Trophoblast cell (in vitro differentiated cells and primary cell): ENCODE data around the gene ASH1L.
"Not testable (repeated sequence)": the region's sequence is repeated elsewhere in the genome, so short reads cannot be mapped to it uniquely, and the experiment has no call there.

Experiments
- DNase-seq, 2 donors: peaks; one replicate each; pipeline ENCODE4 v3.0.0-alpha.2; 2016
- H2AFZ ChIP-seq: 2 replicates; pipeline ENCODE4 v1.6.1; 2013; ENCODE audit warnings: low read length, moderate library complexity, mild to moderate bottlenecking; ENCODE audit not compliant: insufficient read depth, poor library complexity
- H2AK5ac ChIP-seq: 2 replicates; pipeline ENCODE4 v1.6.1; 2013; ENCODE audit warnings: mild to moderate bottlenecking, low read length
- H2BK120ac ChIP-seq: 2 replicates; pipeline ENCODE4 v1.6.1; 2013; ENCODE audit warnings: low read length, mild to moderate bottlenecking, moderate library complexity; ENCODE audit not compliant: insufficient read depth, poor library complexity
- H2BK12ac ChIP-seq: 2 replicates; pipeline ENCODE4 v1.6.1; 2013; ENCODE audit warnings: mild to moderate bottlenecking, low read length, moderate library complexity
- H2BK5ac ChIP-seq: 2 replicates; pipeline ENCODE4 v1.6.1; 2013; ENCODE audit warnings: low read length, low read depth, moderate library complexity, mild to moderate bottlenecking; ENCODE audit not compliant: poor library complexity
- H3K14ac ChIP-seq: 2 replicates; pipeline ENCODE4 v1.6.1; 2013; ENCODE audit warnings: mild to moderate bottlenecking, low read length
- H3K18ac ChIP-seq: 2 replicates; pipeline ENCODE4 v1.6.1; 2013; ENCODE audit warnings: mild to moderate bottlenecking, low read length
- H3K23ac ChIP-seq: 2 replicates; pipeline ENCODE4 v1.6.1; 2013; ENCODE audit warnings: low read length
- H3K27ac ChIP-seq: 2 replicates; pipeline ENCODE4 v1.5.1; 2013; ENCODE audit warnings: low read depth, mild to moderate bottlenecking, inconsistent platforms, low read length, moderate library complexity
- H3K27me3 ChIP-seq: 2 replicates; pipeline ENCODE4 v1.6.1; 2013; ENCODE audit warnings: inconsistent platforms, mild to moderate bottlenecking, low read length, moderate library complexity; ENCODE audit not compliant: insufficient read depth
- H3K36me3 ChIP-seq, 2 experiments: 1 replicate in 1 of 2; 2 replicates in 1 of 2; pipeline ENCODE4 v1.6.1; 2013; ENCODE audit warnings: low read length in 2 of 2, mild to moderate bottlenecking in 2 of 2, moderate library complexity in 1 of 2; ENCODE audit not compliant: insufficient read depth in 2 of 2, control insufficient read depth in 1 of 2
- H3K4ac ChIP-seq: 2 replicates; pipeline ENCODE4 v1.6.1; 2013; ENCODE audit warnings: low read depth, mild to moderate bottlenecking, low read length, moderate library complexity
- H3K4me1 ChIP-seq, 2 experiments: 1 replicate in 1 of 2; 2 replicates in 1 of 2; pipeline ENCODE4 v1.6.1; 2013; ENCODE audit warnings: low read length in 2 of 2, mild to moderate bottlenecking in 2 of 2, moderate library complexity in 1 of 2; ENCODE audit not compliant: insufficient read depth in 2 of 2, control insufficient read depth in 1 of 2
- H3K4me2 ChIP-seq: 2 replicates; pipeline ENCODE4 v1.6.1; 2013; ENCODE audit warnings: inconsistent platforms, mild to moderate bottlenecking, low read length, moderate library complexity
- H3K4me3 ChIP-seq: 2 replicates; pipeline ENCODE4 v1.5.1; 2013; ENCODE audit warnings: mild to moderate bottlenecking, low read depth, low read length, inconsistent platforms
- H3K79me1 ChIP-seq: one replicate; pipeline ENCODE4 v1.6.1; 2013; ENCODE audit warnings: low read length
- H3K79me2 ChIP-seq: 2 replicates; pipeline ENCODE4 v1.6.1; 2013; ENCODE audit warnings: low read length, mild to moderate bottlenecking; ENCODE audit not compliant: control insufficient read depth, insufficient read depth, poor library complexity
- H3K9ac ChIP-seq: 2 replicates; pipeline ENCODE4 v1.6.1; 2013; ENCODE audit warnings: mild to moderate bottlenecking, low read length
- H3K9me3 ChIP-seq: 2 replicates; pipeline ENCODE4 v1.6.1; 2013; ENCODE audit warnings: low read depth, mild to moderate bottlenecking, control low read depth, inconsistent platforms, low read length; ENCODE audit not compliant: insufficient read depth
- H4K12ac ChIP-seq: 2 replicates; pipeline ENCODE4 v1.6.1; 2013; ENCODE audit warnings: low read depth, mild to moderate bottlenecking, low read length, moderate library complexity
- H4K8ac ChIP-seq: 2 replicates; pipeline ENCODE4 v1.6.1; 2013; ENCODE audit warnings: low read depth, mild to moderate bottlenecking, low read length, moderate library complexity
- H4K91ac ChIP-seq: one replicate; pipeline ENCODE4 v1.6.1; 2013; ENCODE audit warnings: low read depth, mild to moderate bottlenecking, low read length, moderate library complexity
- WGBS: extraction: QIAGEN DNeasy Blood & Tissue Kit; methylation state at CpG from one replicate; pipeline ENCODE4 v1.1.7; 2013; ENCODE audit warnings: missing lambda C conversion rate; ENCODE audit not compliant: insufficient read length, insufficient coverage; ENCODE audit errors: extremely low coverage; 5-methylcytosine and 5-hydroxymethylcytosine counted together

ASH1L gene

DNA sequence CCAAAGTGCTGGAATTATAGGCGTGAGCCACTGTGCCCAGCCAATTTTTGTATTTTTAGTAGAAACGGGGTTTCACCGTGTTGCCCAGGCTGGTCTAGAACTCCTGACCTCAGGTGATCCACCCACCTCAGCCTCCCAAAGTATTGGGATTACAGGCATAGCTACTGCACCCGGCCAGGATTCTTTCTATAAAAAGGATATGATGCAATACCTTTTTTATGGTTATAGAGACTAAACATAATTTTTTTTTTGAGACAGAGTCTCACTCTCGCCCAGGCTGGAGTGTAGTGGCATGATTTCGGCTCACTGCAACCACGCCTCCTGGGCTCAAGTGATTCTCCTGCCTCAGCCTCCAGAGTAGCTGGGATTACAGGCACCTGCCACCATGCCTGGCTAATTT lies 233.7 kb downstream of the ASH1L start:
- H2AFZ ChIP-seq, DNase-seq, H3K4me1 ChIP-seq, H3K4me3 ChIP-seq, H2BK12ac ChIP-seq, H3K9ac ChIP-seq, H4K91ac ChIP-seq, H3K4ac ChIP-seq, H3K27me3 ChIP-seq, H2BK120ac ChIP-seq, H3K9me3 ChIP-seq, H2AK5ac ChIP-seq, H4K12ac ChIP-seq, H3K4me2 ChIP-seq, H3K18ac ChIP-seq, H2BK5ac ChIP-seq, H4K8ac ChIP-seq, H3K79me2 ChIP-seq, H3K27ac ChIP-seq, H3K23ac ChIP-seq, H3K14ac ChIP-seq: not testable (repeated sequence)
- Histone ChIP-seq H3K79me1 (peaks cover 12% of the 10 kb centered on the region), H3K36me3 (peaks cover 33 to 36% of the 10 kb centered on the region in 2 experiments)
- WGBS, result no CpG with 5 or more reads among the region's 7 CpGs

DNA sequence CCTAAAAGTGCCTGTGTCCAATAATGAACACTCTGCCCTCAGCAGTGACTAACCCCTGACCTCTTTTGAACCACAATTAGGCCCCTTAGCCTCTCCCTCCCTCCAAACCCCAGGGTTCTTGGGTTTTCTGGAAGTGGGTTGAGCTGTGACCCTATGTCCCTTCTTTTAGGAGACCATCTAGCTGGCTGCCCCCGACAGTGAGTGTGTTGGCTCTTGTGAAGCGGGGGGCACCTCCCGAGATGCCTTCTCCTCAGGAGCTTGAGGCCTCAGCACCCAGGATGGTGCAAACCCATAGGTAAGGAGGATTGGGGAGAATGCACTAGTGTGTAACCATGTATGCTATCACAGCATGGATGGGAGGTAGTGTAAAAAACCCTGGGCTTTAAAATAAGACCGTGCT lies 234.6 kb downstream of the ASH1L start:
- Histone ChIP-seq H2AFZ (no peak overlapping the region), H3K14ac (no peak overlapping the region), H3K18ac (peak overlapping the region; percentile 48), H2AK5ac (no peak overlapping the region), H4K12ac (no peak overlapping the region), H3K79me1 (peaks cover 18% of the 10 kb centered on the region), H3K4me2 (no peak overlapping the region), H2BK120ac (no peak overlapping the region), H2BK12ac (no peak overlapping the region), H3K23ac (no peak overlapping the region), H4K8ac (no peak overlapping the region), H3K79me2 (peaks cover 12% of the 10 kb centered on the region), H3K27ac (no peak overlapping the region), H4K91ac (no peak overlapping the region), H3K36me3 (peaks cover 33 to 36% of the 10 kb centered on the region in 2 experiments), H3K4me3 (no peak overlapping the region), H3K9ac (no peak overlapping the region), H3K4me1 (peaks cover 6 to 8% of the 10 kb centered on the region in 2 experiments), H3K9me3 (no peaks in the 10 kb centered on the region), H2BK5ac (no peak overlapping the region), H3K27me3 (no peaks in the 10 kb centered on the region), H3K4ac (no peak overlapping the region)
- WGBS, result no CpG with 5 or more reads among the region's 4 CpGs
- DNase-seq, result no peak

DNA sequence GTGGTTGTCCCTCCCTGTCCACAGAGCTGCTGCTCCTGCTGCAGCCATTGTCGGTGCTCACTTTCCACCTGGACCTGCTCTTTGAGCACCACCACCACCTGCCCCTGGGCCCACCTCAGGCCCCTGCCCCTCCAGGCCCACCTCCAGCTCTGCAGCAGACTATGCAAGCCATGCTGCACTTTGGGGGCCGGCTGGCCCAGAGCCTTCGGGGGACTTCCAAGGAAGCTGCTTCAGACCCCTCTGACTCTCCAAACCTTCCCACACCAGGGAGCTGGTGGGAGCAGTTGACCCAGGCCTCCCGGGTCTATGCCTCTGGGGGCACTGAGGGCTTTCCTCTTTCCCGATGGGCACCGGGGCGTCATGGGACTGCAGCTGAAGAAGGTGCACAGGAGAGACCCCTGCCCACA lies 236.0 kb downstream of the ASH1L start:
- H3K23ac ChIP-seq, result no peak overlapping the region
- no peak overlapping the region for H4K91ac ChIP-seq
- H3K27me3 ChIP-seq, result no peaks in the 10 kb centered on the region
- no peak overlapping the region for H3K14ac ChIP-seq
- H3K9me3 ChIP-seq, result no peaks in the 10 kb centered on the region
- no CpG with 5 or more reads among the region's 7 CpGs for WGBS
- H2BK12ac ChIP-seq, result no peak overlapping the region
- no peak overlapping the region for H3K9ac ChIP-seq
- H3K4me2 ChIP-seq, result no peak overlapping the region
- DNase-seq, result no peak
- H2BK5ac ChIP-seq, result no peak overlapping the region
- H4K8ac ChIP-seq, result no peak overlapping the region
- H3K79me1 ChIP-seq, result peaks cover 18% of the 10 kb centered on the region
- no peak overlapping the region for H3K4me3 ChIP-seq
- H3K18ac ChIP-seq, result no peak overlapping the region
- H3K4me1 ChIP-seq, result peaks cover 6 to 14% of the 10 kb centered on the region in 2 experiments
- H2AK5ac ChIP-seq, result no peak overlapping the region
- no peak overlapping the region for H4K12ac ChIP-seq
- H3K36me3 ChIP-seq, result peaks cover 36 to 38% of the 10 kb centered on the region in 2 experiments
- H3K27ac ChIP-seq, result no peak overlapping the region
- no peak overlapping the region for H2BK120ac ChIP-seq
- no peak overlapping the region for H2AFZ ChIP-seq
- peaks cover 14% of the 10 kb centered on the region for H3K79me2 ChIP-seq
- no peak overlapping the region for H3K4ac ChIP-seq

DNA sequence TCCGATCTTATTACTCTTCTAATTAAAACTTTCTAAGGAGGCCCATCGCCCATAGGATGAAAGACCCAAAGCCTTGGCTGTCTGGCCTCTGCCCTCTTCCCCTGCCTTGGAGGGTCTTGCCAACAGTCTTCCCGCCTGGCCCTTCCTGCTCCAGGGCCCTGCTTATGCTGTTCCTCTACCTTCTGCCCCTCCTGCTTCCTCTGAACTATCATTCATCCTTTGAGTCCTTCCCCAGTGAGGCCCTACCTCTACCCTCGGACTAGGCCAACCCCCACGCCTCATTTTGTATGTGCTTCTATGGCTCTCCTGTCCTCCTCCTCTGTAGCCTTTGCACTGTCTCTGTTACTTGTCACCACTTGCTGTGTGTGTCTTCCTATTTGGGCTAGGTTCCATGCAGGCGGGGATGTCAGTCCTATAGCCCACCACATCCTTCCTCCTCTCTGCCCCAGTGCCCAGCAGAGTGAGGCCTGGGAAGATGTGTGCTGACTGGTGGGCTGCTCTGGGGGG lies 236.5 kb downstream of the ASH1L start:
- no CpG with 5 or more reads among the region's 6 CpGs for WGBS
- Histone ChIP-seq H3K4me1 (peaks cover 6 to 16% of the 10 kb centered on the region in 2 experiments), H3K79me1 (peaks cover 18% of the 10 kb centered on the region), H2BK5ac (no peak overlapping the region), H3K79me2 (peaks cover 14% of the 10 kb centered on the region), H3K9me3 (no peaks in the 10 kb centered on the region), H4K8ac (no peak overlapping the region), H3K27me3 (no peaks in the 10 kb centered on the region), H3K23ac (peak overlapping the region; percentile 31), H4K12ac (no peak overlapping the region), H3K4ac (no peak overlapping the region), H3K36me3 (peaks cover 38 to 40% of the 10 kb centered on the region in 2 experiments), H2AK5ac (no peak overlapping the region), H3K27ac (no peak overlapping the region), H3K9ac (no peak overlapping the region), H3K4me3 (no peak overlapping the region), H4K91ac (no peak overlapping the region), H2BK12ac (no peak overlapping the region), H2BK120ac (no peak overlapping the region), H2AFZ (no peak overlapping the region), H3K14ac (no peak overlapping the region), H3K18ac (no peak overlapping the region), H3K4me2 (no peak overlapping the region)
- DNase-seq, result no peak
